PC-3 (cell line): ENCODE results near the gene CSNK1E. TPM values are rescaled to one million over a fixed set of nuclear protein-coding genes. Genes with fewer than 3 reads are reported as not detected.

Experiments used
- ATAC-seq: fragments of 200-7000 bp; cut with Tn5 transposase; 2 replicates; pipeline ENCODE4 v1.9.1; 2020; ENCODE audit warnings: mild to moderate bottlenecking, moderate library complexity
- BruUV-seq: library from RNA; stranded (reverse); fragments of 400-500 nt; replicated peaks from 2 replicates; lab custom pipeline; 2021; lab: Mats Ljungman, UMichigan
- CTCF ChIA-PET: fragments of 300-600 bp; sonication (Branson Sonifier 250); formaldehyde crosslinking; loops from one replicate; lab custom pipeline; 2022; ENCODE audit warnings: antibody characterized with exemption; lab: Charles Lee
- POLR2A ChIA-PET: fragments of 300-600 bp; sonication (Branson Sonifier 250); formaldehyde crosslinking; loops from one replicate; lab custom pipeline; 2022; ENCODE audit warnings: antibody characterized with exemption; ENCODE audit not compliant: unreplicated experiment; lab: Charles Lee
- DNase-seq: peaks from one replicate; pipeline ENCODE4 v3.0.0-alpha.2; 2015
- H2AFZ ChIP-seq: fragments of 300-600 bp; sonication (generic); 2 replicates; pipeline ENCODE4 v1.6.0; 2016; ENCODE audit warnings: antibody characterized with exemption, low read length
- H3F3A ChIP-seq: fragments of 300-600 bp; sonication (generic); one replicate; pipeline ENCODE4 v1.6.0; 2017; ENCODE audit warnings: antibody characterized with exemption, low read length, control low read depth, mild to moderate bottlenecking; ENCODE audit not compliant: unreplicated experiment
- H3K27ac ChIP-seq: fragments of 300-600 bp; sonication (generic); 2 replicates; pipeline ENCODE4 v1.5.1; 2016; ENCODE audit warnings: mild to moderate bottlenecking, low read length
- H3K27me3 ChIP-seq: fragments of 300-600 bp; sonication (generic); 2 replicates; pipeline ENCODE4 v1.6.1; 2016; ENCODE audit warnings: low read length, mixed read lengths
- H3K36me3 ChIP-seq: fragments of 300-600 bp; sonication (generic); 2 replicates; pipeline ENCODE4 v1.6.1; 2016; ENCODE audit warnings: low read depth, mixed run types, low read length, mixed read lengths
- H3K4me1 ChIP-seq: fragments of 300-600 bp; sonication (generic); 2 replicates; pipeline ENCODE4 v1.5.1; 2016; ENCODE audit warnings: low read length; ENCODE audit not compliant: insufficient read depth
- H3K4me2 ChIP-seq: fragments of 300-600 bp; sonication (generic); 2 replicates; pipeline ENCODE4 v1.6.0; 2016; ENCODE audit warnings: low read length
- H3K4me3 ChIP-seq: fragments of 300-600 bp; sonication (generic); 2 replicates; pipeline ENCODE4 v1.5.1; 2016; ENCODE audit warnings: mild to moderate bottlenecking, low read length, mixed read lengths
- H3K79me2 ChIP-seq: fragments of 300-600 bp; sonication (generic); 2 replicates; pipeline ENCODE4 v1.6.1; 2017; ENCODE audit warnings: low read length, mixed read lengths
- H3K9ac ChIP-seq: fragments of 300-600 bp; sonication (generic); 2 replicates; pipeline ENCODE4 v1.6.0; 2016; ENCODE audit warnings: mild to moderate bottlenecking, low read length
- H3K9me2 ChIP-seq: fragments of 300-600 bp; sonication (generic); replicated peaks from 2 replicates; pipeline ENCODE4 v1.6.1; 2016; ENCODE audit warnings: mixed run types, low read length, mixed read lengths
- H3K9me3 ChIP-seq: fragments of 300-600 bp; sonication (generic); 2 replicates; pipeline ENCODE4 v1.6.1; 2016; ENCODE audit warnings: low read length, mixed read lengths
- H4K20me1 ChIP-seq: fragments of 300-600 bp; sonication (generic); 2 replicates; pipeline ENCODE4 v1.6.1; 2016; ENCODE audit warnings: low read length, mixed read lengths
- EZH2 ChIP-seq: fragments of 300-600 bp; sonication (generic); IDR thresholded peaks from one replicate; pipeline ENCODE4 v1.6.1; 2017; ENCODE audit warnings: antibody characterized with exemption, mild to moderate bottlenecking, low read length; ENCODE audit not compliant: unreplicated experiment
- EZH2phosphoT487 ChIP-seq: fragments of 300-600 bp; sonication (generic); IDR thresholded peaks from 2 replicates; pipeline ENCODE4 v1.6.1; 2018; ENCODE audit warnings: mild to moderate bottlenecking, antibody characterized with exemption, low read length, borderline replicate concordance
- intact Hi-C: fragments of 100-400 bp; cut with micrococcal nuclease; formaldehyde crosslinking; loops from 2 replicates; pipeline ENCODE4 v1.9.0; 2023
- total RNA-seq: library from RNA; depleted of rRNA; stranded (reverse); fragments of >200 nt; gene quantifications from 2 replicates; pipeline ENCODE4 v1.2.3, GENCODE V29; 2014
- TF ChIP-seq, protein P1 (sequence below): fragments of 300-600 bp; sonication (generic); conservative IDR thresholded peaks from 2 replicates; pipeline ENCODE4 v1.5.1; 2017; ENCODE audit warnings: antibody characterized with exemption, low read depth, mild to moderate bottlenecking, low read length

CSNK1E gene
- total RNA-seq, 1 experiment from 2014 or later, result 147 TPM

DNA sequence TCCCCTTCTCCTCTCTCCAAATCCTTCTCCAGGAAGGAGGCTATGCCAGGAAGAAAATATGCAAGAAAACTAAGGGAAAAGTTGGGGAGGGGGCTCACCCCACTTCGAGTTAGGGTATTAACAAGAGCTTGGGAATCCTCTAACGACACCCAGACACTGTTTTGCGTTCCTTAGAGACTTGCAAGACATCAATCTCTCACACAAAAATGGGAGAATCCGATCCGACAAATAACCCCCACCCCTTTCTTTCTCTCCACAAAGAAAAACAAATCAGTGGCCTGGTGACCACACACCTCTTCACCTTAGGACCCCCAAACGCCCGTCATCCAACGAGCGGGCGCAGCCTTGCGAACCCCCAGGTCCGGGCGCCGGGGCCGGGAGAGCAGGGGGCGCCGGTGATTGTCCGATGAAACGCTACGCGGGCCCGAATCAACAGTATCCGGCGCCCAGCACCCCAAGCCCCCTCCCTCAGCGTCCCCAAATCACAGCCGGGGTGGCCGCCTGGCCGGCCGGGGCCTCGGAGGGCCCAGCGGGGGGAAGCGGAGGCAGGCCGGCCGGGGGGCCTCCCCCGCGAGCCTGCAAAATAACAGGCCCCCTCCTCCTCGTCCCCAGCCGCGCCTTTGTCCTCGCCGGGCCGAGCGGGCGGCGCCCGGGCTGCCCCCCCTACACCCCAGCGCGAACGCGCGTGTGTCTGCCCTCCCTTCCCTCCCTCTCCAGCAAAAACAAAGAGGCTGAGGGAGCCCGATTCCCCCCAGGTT is 690 bp downstream of the CSNK1E start:
- BruUV-seq, result TSS peak; percentile 34

GRCh38 chr22:38315823-38316363 is 1.3 kb downstream of the CSNK1E start:
- Histone ChIP-seq H3K4me3 (peak overlapping the region; percentile 99), H3K79me2 (peaks cover 68% of the 10 kb centered on the region), H4K20me1 (peaks cover 26% of the 10 kb centered on the region), H3K4me2 (peak overlapping the region; percentile 99), H3K4me1 (peaks cover 54% of the 10 kb centered on the region), H3K9me2 (no peaks in the 10 kb centered on the region), H3K9me3 (no peaks in the 10 kb centered on the region), H3K9ac (peak overlapping the region; percentile 100), H3F3A (no peaks in the 10 kb centered on the region), H3K27ac (peak overlapping the region; percentile 98), H3K27me3 (no peaks in the 10 kb centered on the region), H3K36me3 (peaks cover 20% of the 10 kb centered on the region), H2AFZ (no peak overlapping the region)
- TSS peak; percentile 18 for BruUV-seq
- DNase-seq, result no peak
- intact Hi-C loops, result loop anchor here (5.0 kb wide), 1 partner anchor 79 kb away; no protein-coding TSS in a partner anchor
- POLR2A ChIA-PET, result interaction anchor here (0.6 kb wide), 1 partner anchor 9 kb away, joined by 4 read pairs; no protein-coding TSS in a partner anchor
- TF ChIP-seq EZH2 (no peak), EZH2phosphoT487 (no peak)
- TF ChIP-seq, protein P1, sequence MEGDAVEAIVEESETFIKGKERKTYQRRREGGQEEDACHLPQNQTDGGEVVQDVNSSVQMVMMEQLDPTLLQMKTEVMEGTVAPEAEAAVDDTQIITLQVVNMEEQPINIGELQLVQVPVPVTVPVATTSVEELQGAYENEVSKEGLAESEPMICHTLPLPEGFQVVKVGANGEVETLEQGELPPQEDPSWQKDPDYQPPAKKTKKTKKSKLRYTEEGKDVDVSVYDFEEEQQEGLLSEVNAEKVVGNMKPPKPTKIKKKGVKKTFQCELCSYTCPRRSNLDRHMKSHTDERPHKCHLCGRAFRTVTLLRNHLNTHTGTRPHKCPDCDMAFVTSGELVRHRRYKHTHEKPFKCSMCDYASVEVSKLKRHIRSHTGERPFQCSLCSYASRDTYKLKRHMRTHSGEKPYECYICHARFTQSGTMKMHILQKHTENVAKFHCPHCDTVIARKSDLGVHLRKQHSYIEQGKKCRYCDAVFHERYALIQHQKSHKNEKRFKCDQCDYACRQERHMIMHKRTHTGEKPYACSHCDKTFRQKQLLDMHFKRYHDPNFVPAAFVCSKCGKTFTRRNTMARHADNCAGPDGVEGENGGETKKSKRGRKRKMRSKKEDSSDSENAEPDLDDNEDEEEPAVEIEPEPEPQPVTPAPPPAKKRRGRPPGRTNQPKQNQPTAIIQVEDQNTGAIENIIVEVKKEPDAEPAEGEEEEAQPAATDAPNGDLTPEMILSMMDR, result no peak
- CTCF ChIA-PET, result no interaction called here
- ATAC-seq, result no peak

More for the DNA sequence above, 690 bp downstream of the CSNK1E start:
- Histone ChIP-seq H3K27ac (peak overlapping the region; percentile 98), H3K9ac (peak overlapping the region; percentile 100), H4K20me1 (peaks cover 21% of the 10 kb centered on the region), H3K9me2 (no peaks in the 10 kb centered on the region), H3K4me1 (peaks cover 48% of the 10 kb centered on the region), H3K79me2 (peaks cover 62% of the 10 kb centered on the region), H3K27me3 (no peaks in the 10 kb centered on the region), H3K9me3 (no peaks in the 10 kb centered on the region), H2AFZ (no peak overlapping the region), H3F3A (no peaks in the 10 kb centered on the region), H3K36me3 (peaks cover 13% of the 10 kb centered on the region), H3K4me2 (peak overlapping the region; percentile 99), H3K4me3 (peak overlapping the region; percentile 99)
- ChIA-PET CTCF (no interaction called here), POLR2A (no interaction called here)
- intact Hi-C loops, result loop anchor here (5.0 kb wide), 1 partner anchor 79 kb away; no protein-coding TSS in a partner anchor
- DNase-seq (no peak), ATAC-seq (peak; percentile 13)
- TF ChIP-seq, protein P1, result no peak
- no peak for TF ChIP-seq EZH2phosphoT487
- TF ChIP-seq EZH2, result no peak
